Measurements from ENCODE around the gene PPP1R8.

GRCh38 chr1:27816921-27817630, 13.5 kb upstream of the PPP1R8 start:
- TF ChIP-seq EZH2 (IDR thresholded peaks at IDR 0.05; ENCODE audit: insufficient read depth, poor library complexity, severe bottlenecking) (no peak), EZH2phosphoT487 (IDR thresholded peaks at IDR 0.05; ENCODE audit: insufficient read depth, low read depth) (no peak)

All from GM23248 (cell line).